Endothelial cell of umbilical vein (primary cell): ENCODE results near the gene MT1HL1. TPM values are rescaled to one million over a fixed set of nuclear protein-coding genes. Genes with fewer than 3 reads are reported as not detected.

Experiments
- BruUV-seq: library from RNA; stranded (reverse); fragments of 400-500 nt; replicated peaks from 2 replicates; lab custom pipeline; 2021; lab: Mats Ljungman, UMichigan
- CTCF ChIA-PET: fragments of 300-600, 350-600 bp; sonication (Branson Sonifier 250); formaldehyde crosslinking; loops from one replicate; lab custom pipeline; 2021; ENCODE audit warnings: antibody characterized with exemption, inconsistent platforms; lab: Charles Lee
- POLR2A ChIA-PET: fragments of 300-600, 350-600 bp; sonication (Branson Sonifier 250); formaldehyde crosslinking; loops from one replicate; lab custom pipeline; 2021; ENCODE audit warnings: antibody characterized with exemption, inconsistent platforms; lab: Charles Lee
- DNase-seq: peaks from one replicate; pipeline ENCODE4 v3.0.0-alpha.2; 2011; ENCODE audit warnings: low read depth, low spot score
- FAIRE-seq: peaks from 2 replicates; lab custom pipeline; 2011; peaks lifted over from hg19 to GRCh38; lab: Jason Lieb, UNC
- H2AFZ ChIP-seq: 2 replicates; pipeline ENCODE4 v1.6.0; 2012; ENCODE audit warnings: low read depth, low read length, control low read depth, inconsistent platforms
- H3K27ac ChIP-seq: 2 replicates; pipeline ENCODE4 v1.5.1; 2011; ENCODE audit warnings: low read depth, mild to moderate bottlenecking, control low read depth, low read length, moderate library complexity; ENCODE audit not compliant: insufficient read depth
- H3K27me3 ChIP-seq, 2 experiments: 2 replicates each; pipeline versions ENCODE4 v1.6.0 to v1.6.1; 2011; ENCODE audit warnings: low read length in 2 of 2, mixed read lengths in 1 of 2; ENCODE audit not compliant: control insufficient read depth in 2 of 2, insufficient read depth in 2 of 2
- H3K36me3 ChIP-seq, 2 experiments: 2 replicates in 1 of 2; 3 replicates in 1 of 2; pipeline ENCODE4 v1.5.1; 2011; ENCODE audit warnings: low read length in 2 of 2, mild to moderate bottlenecking in 1 of 2, moderate library complexity in 1 of 2; ENCODE audit not compliant: control insufficient read depth in 2 of 2, insufficient read depth in 2 of 2; ENCODE audit errors: extremely low read depth in 1 of 2
- H3K4me1 ChIP-seq: 3 replicates; pipeline ENCODE4 v1.5.1; 2011; ENCODE audit warnings: mild to moderate bottlenecking, low read length; ENCODE audit not compliant: control insufficient read depth, insufficient read depth; ENCODE audit errors: extremely low read depth
- H3K4me2 ChIP-seq: 2 replicates; pipeline ENCODE4 v1.6.1; 2011; ENCODE audit warnings: low read length, control low read depth, mixed read lengths; ENCODE audit not compliant: insufficient read depth
- H3K4me3 ChIP-seq, 3 experiments: fragments of 200-600 bp in 1 of 3; sonication (generic), shearing (Covaris generic) in 1 of 3; replicated peaks in 1 of 3; 2 replicates each; pipeline ENCODE4 v1.5.1; 2011 to 2016; ENCODE audit warnings: control low read depth in 3 of 3, low read length in 3 of 3, mild to moderate bottlenecking in 2 of 3, inconsistent platforms in 1 of 3, low read depth in 1 of 3, moderate library complexity in 1 of 3; ENCODE audit not compliant: insufficient read depth in 1 of 3
- H3K79me2 ChIP-seq: 2 replicates; pipeline ENCODE4 v1.6.0; 2012; ENCODE audit warnings: low read length, inconsistent platforms; ENCODE audit not compliant: control insufficient read depth, insufficient read depth
- H3K9ac ChIP-seq: replicated peaks from 2 replicates; pipeline ENCODE3; 2011; ENCODE audit warnings: low read length, control low read depth; ENCODE audit not compliant: insufficient read depth; ENCODE audit errors: extremely low read depth
- H3K9me1 ChIP-seq: replicated peaks from 3 replicates; pipeline ENCODE4 v1.6.0; 2011; ENCODE audit warnings: mild to moderate bottlenecking, low read length; ENCODE audit not compliant: control insufficient read depth, insufficient read depth; ENCODE audit errors: extremely low read depth
- H3K9me3 ChIP-seq: replicated peaks from 2 replicates; pipeline ENCODE4 v1.5.1; 2012; ENCODE audit warnings: low read length, inconsistent platforms; ENCODE audit not compliant: control insufficient read depth, insufficient read depth
- H4K20me1 ChIP-seq: replicated peaks from 2 replicates; pipeline ENCODE3; 2011; ENCODE audit warnings: mild to moderate bottlenecking, low read length; ENCODE audit not compliant: control insufficient read depth, insufficient read depth; ENCODE audit errors: extremely low read depth
- CTCF ChIP-seq, 2 donors: IDR thresholded peaks; 1 replicate in 1 of 2; 2 replicates in 1 of 2; pipeline ENCODE4 v1.5.1; 2011; ENCODE audit warnings: low read length in 2 of 2, mild to moderate bottlenecking in 2 of 2, moderate library complexity in 2 of 2, control low read depth in 1 of 2, inconsistent platforms in 1 of 2, low read depth in 1 of 2; ENCODE audit not compliant: insufficient read depth in 1 of 2; ENCODE audit errors: extremely low read depth in 1 of 2
- EZH2 ChIP-seq: IDR thresholded peaks from 2 replicates; pipeline ENCODE4 v1.6.1; 2012; ENCODE audit warnings: borderline replicate concordance, low read depth, mild to moderate bottlenecking, moderate library complexity, low read length, inconsistent platforms; ENCODE audit not compliant: severe bottlenecking
- FOS ChIP-seq: IDR thresholded peaks from 2 replicates; pipeline ENCODE4 v1.6.1; 2011; ENCODE audit warnings: mild to moderate bottlenecking, low read length, moderate library complexity, borderline replicate concordance; ENCODE audit not compliant: insufficient read depth
- GATA2 ChIP-seq: IDR thresholded peaks from 2 replicates; pipeline ENCODE4 v1.7.0; 2011; ENCODE audit warnings: low read depth, mild to moderate bottlenecking, moderate library complexity, mixed read lengths, low read length; ENCODE audit not compliant: insufficient read length, insufficient read depth
- JUN ChIP-seq: IDR thresholded peaks from 2 replicates; pipeline ENCODE4 v1.6.1; 2011; ENCODE audit warnings: borderline replicate concordance, low read depth; ENCODE audit not compliant: insufficient read length, insufficient read depth
- POLR2A ChIP-seq: IDR thresholded peaks from 2 replicates; pipeline ENCODE4 v1.6.1; 2012; ENCODE audit warnings: low read depth, mild to moderate bottlenecking, control low read depth, low read length
- POLR2AphosphoS5 ChIP-seq: IDR thresholded peaks from 2 replicates; pipeline ENCODE4 v1.6.1; 2012; ENCODE audit warnings: low read depth, mild to moderate bottlenecking, control low read depth, low read length, moderate library complexity; ENCODE audit not compliant: insufficient read depth
- dilution Hi-C: fragments of 300-500 bp; cut with MboI; formaldehyde crosslinking; loops from one replicate; pipeline ENCODE4 v1.15.0; 2019; ENCODE audit warnings: low sequenced_read_pairs; ENCODE audit not compliant: extremely low pct_ligation_motif_present
- intact Hi-C: fragments of 100-400 bp; cut with micrococcal nuclease; formaldehyde crosslinking; loops from one replicate; pipeline ENCODE4 v1.10.0; 2022
- polyA plus RNA-seq, 4 experiments: library from polyadenylated mRNA; depleted of rRNA in 3 of 4; stranded (reverse) in 3 of 4; unstranded in 1 of 4; fragments of >200 nt; gene quantifications; 2 replicates each; pipeline versions ENCODE4 v1.2.1 to v1.2.3, GENCODE V29; 2011 to 2012; ENCODE audit warnings: missing spikeins in 1 of 4
- total RNA-seq: library from RNA; stranded (reverse); gene quantifications from 2 replicates; pipeline ENCODE4 v1.2.3, GENCODE V29; 2021
- TF ChIP-seq, protein P1 (sequence below): IDR thresholded peaks from 2 replicates; pipeline ENCODE4 v1.6.1; 2011; ENCODE audit not compliant: insufficient read depth, insufficient read length

The MT1HL1 gene
- total and polyA plus RNA-seq, 2 donors (not counting 3 experiments of a cell fraction or from before 2014, with no cell fraction given), result not detected

DNA sequence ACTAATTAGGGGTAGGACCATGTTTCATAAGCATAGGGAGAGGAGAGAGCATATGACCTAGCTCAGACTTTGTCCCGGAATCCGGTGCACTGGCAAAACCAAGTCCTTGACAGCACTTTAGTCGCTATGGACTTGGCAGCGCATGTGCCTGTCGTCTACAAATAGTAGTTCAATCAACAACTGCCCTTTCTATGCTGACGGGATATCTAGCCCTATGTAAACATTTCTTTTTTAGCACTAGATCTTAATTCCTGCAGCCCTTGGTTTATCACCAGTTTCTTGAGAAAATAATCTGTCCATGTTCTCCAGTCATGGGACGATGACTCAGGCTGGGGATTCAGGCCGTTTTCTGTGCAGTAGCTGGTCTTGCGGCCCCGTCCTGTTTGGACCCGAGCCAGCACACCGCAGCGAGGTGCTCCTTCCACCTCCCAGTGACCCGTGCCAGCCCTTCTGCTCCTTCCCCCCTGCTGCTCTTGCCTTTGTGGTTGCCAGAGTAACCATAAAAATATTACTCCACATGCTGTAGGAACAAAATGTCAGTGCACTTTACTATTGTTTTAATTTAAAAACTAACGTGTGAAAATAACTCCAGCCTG is 8.6 kb upstream of the MT1HL1 start:
- intact Hi-C loops, result no loop called here
- no TSS peak for BruUV-seq
- POLR2A ChIA-PET, result no interaction called here

DNA sequence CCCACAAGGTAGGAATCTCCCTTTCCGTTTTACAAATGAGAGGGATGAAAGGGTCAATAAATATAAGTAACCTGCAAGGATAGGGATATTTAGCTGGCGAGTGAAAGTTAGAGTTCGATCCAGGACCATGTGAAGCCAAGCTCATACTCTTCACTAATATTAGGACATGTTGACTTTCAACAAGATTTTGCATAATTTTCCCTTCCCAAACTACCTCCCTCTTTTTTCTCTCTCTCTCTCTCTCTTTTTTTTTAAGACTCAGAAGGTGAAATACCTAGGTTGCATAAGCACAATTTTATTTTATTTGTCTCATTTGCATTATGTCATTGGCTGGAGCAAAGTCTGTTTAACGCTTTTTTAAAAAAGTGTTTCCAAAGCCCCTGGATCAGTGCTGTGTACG is 8.1 kb upstream of the MT1HL1 start:
- Histone ChIP-seq H3K9me3 (peaks cover 4% of the 10 kb centered on the region), H3K27me3 (no peaks in the 10 kb centered on the region), H3K4me2 (no peak overlapping the region), H3K27ac (no peak overlapping the region), H2AFZ (no peak overlapping the region), H4K20me1 (no peaks in the 10 kb centered on the region), H3K36me3 (no peaks in the 10 kb centered on the region), H3K9me1 (no peaks in the 10 kb centered on the region), H3K4me1 (no peaks in the 10 kb centered on the region), H3K9ac (no peak overlapping the region), H3K79me2 (no peaks in the 10 kb centered on the region), H3K4me3 (no peak overlapping the region)
- dilution Hi-C loops, result no loop called here
- DNase-seq (no peak), FAIRE-seq (no peak)
- intact Hi-C loops, result no loop called here
- ChIA-PET POLR2A (no interaction called here), CTCF (no interaction called here)
- BruUV-seq, result no TSS peak
- TF ChIP-seq CTCF (IDR thresholded peaks at IDR 0.05; ENCODE audit: extremely low read depth in 1 of 2, insufficient read depth in 1 of 2, low read depth in 1 of 2, low read length in 2 of 2) (no peak), JUN (no peak), POLR2AphosphoS5 (no peak), FOS (no peak), GATA2 (no peak), POLR2A (no peak), EZH2 (no peak)
- TF ChIP-seq, protein P1, sequence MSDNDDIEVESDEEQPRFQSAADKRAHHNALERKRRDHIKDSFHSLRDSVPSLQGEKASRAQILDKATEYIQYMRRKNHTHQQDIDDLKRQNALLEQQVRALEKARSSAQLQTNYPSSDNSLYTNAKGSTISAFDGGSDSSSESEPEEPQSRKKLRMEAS, result no peak

More for the DNA sequence above, 8.6 kb upstream of the MT1HL1 start:
- no peaks in the 10 kb centered on the region for H3K27me3 ChIP-seq
- no peaks in the 10 kb centered on the region for H4K20me1 ChIP-seq
- CTCF ChIA-PET, result no interaction called here
- no peaks in the 10 kb centered on the region for H3K9me1 ChIP-seq
- H2AFZ ChIP-seq, result no peak overlapping the region
- H3K79me2 ChIP-seq, result no peaks in the 10 kb centered on the region
- TF ChIP-seq GATA2 (no peak), POLR2A (no peak), POLR2AphosphoS5 (no peak), FOS (no peak)
- H3K4me3 ChIP-seq, result no peak overlapping the region
- H3K4me2 ChIP-seq, result no peak overlapping the region
- peaks cover 4% of the 10 kb centered on the region for H3K9me3 ChIP-seq
- no peak overlapping the region for H3K27ac ChIP-seq
- H3K9ac ChIP-seq, result no peak overlapping the region
- H3K4me1 ChIP-seq, result no peaks in the 10 kb centered on the region
- DNase-seq (no peak), FAIRE-seq (no peak)
- no peaks in the 10 kb centered on the region for H3K36me3 ChIP-seq
- dilution Hi-C loops, result no loop called here
